Inflammatory macrophage treated with lipopolysaccharide for 1 hour (primary cell): ENCODE measurements around the gene BSPRY.

Experiments
- DNase-seq, 2 donors: peaks; one replicate each; pipeline ENCODE4 v3.0.0-alpha.2; 2020 to 2022

Gene BSPRY

DNA sequence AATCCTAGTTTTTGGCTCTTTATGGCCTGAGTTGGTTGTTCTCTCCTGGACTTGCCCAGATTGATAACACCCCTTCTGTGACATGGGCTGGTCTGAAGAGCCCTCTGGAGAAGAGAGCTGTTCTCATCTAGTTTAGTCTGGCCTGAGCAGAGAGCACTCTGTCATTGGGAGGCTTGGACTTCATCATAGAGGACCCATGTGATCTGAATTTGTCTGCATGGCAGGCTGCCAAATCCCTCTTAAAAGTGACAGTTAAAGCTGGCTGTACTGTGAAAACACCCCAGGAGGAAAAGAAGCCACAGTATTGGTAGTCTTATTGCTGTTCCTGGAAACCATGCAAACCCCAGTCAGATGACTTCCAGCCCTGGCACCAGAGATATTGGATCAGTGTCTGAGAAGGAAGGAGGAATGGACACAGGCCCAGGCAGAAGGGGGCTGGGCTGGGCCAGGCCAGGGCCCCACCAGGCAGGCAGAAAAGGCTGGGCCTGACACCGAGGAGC, 5.6 kb upstream of the BSPRY start:
- DNase-seq: peak in 1 of 2 donors; percentile 31

DNA sequence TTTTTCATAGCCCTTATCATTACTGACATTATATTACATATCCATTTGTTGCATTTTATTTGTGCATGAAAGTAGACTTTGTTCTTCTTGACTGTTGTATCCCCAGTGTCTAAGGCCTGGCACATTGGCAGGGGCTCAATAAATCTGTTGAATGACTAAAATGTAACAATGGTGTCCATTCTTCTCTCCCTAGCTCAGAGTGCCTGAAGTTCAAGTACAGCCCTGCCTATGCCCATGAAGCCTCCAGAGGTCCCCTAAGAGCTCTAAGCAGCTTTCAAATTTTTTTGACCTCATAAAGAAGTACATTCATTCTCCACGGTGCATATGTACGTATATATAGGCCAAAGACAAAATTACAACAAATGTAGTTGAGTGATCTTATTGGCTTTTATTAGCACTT, 4.2 kb upstream of the BSPRY start:
- DNase-seq: no peak

DNA sequence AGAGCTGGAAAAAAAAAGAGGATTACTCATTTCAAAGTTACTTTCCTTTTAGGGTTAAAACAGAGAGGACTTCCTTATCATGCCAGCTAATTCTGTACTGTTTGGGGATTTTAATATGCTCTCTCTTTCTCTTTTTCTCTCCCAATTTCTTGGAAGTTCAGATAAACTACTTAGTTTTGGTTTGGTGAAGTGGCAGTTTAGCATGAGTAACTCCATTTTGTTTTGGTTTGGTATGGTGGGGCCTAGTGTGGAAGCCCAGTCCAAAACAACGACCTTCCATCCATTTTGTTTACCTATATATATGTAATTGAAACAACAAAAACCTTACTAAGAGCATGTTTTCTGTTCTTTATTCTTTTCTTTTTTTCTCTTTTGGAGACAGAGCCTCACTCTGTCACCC, 3.7 kb upstream of the BSPRY start:
- no peak for DNase-seq

DNA sequence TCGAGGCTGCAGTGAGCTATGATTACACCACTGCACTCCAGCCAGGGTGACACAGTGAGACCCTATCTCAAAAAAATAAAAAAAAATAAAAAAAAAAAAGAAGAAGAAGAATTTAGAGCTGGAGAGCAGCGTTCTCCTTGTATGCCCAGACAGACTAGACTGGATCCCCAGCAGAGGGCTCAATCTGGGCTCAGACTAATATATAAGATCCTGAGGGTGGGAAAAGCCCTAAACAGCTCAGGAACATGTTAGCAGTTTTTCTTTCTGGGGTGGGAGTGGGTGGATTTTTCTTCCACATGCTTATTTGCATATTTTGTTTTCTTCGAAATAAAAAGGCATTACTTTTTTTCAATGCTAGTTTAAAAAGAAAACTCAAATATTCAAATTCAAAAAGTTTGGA, 904 bp upstream of the BSPRY start:
- peak in 1 of 2 donors; percentile 37 for DNase-seq

DNA sequence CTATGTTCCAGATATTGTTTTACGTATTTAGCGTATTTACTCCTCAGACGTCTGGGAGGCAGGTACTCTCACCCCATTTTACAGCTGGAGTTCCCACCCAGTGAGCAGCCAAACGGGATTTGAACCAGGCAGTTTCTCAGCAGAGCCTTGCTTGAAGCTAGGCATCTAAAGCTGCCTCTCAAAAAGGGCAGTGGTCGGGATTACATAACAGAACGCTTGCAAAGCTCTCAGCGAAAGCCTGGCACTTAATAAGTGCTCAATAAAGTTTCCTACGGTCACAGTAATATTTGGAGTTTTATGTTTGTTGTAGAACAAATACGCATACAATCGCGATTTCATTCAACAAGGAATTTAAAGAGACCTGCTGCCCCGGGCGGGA, 286 bp upstream of the BSPRY start:
- DNase-seq: no peak

DNA sequence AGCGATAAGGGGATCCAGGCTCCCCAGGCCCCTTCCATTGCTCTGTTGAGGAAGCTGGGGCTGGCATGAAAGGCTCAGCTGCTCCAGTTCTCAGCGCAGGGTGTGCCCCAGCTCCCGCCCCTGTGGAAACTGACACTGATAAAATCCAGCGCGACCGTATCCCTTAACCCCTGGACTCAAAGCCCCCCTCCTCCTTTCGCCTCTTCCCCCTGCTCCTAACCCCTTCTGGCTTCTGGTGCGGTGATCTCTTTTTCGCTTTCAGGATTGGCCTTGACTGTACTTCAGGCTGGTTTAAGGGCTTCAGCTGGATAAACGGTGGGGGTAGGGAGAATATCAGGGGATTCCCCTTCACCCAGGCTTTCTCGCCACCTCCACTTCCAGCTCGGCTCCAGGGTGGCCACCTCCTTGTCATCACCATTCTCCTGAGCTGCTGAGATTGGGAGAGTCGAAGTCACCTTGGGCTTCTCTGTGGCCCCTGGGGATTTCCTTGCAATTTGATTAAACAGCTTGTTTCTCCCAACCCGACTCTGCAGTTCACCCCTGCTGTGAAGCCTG, 843 bp downstream of the BSPRY start:
- DNase-seq: no peak

DNA sequence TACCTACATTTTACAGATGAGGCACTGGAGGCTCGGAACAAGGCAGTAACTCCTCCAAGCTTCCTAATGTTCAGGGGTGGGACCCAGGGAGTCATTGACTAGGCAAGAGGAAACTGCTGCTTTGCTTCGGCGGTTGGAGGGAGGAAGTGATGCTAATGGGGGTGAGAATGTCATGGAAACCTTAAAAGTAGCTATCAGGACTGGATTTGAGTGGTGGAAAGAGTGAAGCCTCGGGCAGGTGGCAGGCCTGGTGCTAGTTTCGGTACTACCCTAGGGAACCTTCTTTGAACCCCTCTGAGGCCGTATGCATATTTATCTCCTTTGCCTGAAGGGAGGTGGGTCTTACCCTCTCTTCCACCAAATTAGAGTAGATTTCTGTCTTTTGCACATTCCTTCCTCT, 1.6 kb downstream of the BSPRY start:
- DNase-seq: peak; percentile 34 to 48

DNA sequence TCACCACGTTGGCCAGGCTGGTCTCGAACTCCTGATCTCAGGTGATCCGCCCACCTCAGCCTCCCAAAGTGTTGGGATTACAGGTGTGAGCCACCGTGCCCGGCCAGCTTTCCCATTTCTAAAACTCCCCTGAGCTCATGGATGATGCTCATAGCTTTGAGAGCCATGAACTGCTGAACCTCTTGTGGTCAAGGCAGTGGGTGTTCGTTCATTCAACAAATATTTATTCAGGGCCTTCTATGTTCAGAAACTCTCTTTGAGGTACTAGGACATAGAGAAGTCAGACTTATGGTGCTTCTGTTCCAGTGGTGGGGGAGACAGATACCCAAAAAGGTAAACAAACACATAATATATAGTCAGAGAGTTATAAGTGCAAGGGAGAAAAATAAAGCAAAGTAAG, 2.7 kb downstream of the BSPRY start:
- DNase-seq: no peak

DNA sequence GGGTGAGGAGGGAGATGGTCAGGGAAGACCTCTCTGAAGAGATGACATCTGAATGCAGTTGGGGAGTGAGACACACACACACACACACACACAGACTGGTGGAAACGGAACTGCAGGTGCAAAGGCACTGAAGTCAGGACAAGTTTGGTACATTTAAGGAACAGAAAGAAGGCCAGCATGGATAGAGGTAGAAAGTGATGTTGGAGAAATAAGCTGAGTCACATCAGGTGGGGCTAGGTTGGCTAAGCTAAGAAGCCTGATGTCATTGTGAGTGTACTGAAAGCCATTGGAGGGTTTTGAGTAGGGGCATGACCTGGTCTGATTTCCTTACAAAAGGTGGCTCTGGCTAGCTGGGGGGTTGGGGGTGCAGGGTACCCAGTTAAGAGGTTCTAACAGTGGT, 3.1 kb downstream of the BSPRY start:
- no peak for DNase-seq

DNA sequence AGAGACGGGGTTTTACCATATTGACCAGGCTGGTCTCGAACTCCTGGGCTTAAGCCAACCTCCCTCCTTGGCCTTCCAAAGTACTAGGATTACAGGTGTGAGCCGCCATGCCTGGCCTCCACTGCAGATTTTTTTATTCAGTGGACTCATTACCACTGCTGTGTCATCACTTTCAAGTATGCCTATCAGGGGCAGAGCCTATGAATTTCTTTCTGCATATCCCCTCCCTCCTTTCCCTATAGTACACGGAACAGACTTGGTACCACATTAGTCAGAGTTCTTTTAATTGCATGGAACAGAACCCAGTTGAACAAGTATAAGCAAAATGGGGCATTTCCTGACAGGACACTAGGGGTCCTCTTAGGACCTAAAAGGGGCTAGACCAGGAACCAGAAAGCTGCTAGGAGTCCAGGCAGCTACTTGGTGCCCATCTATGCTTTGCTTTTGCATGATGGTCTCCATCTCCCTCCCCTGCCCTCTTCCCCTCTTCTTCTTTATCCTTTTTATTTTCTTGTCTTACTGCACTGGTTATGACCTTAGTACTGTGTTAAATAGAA, 5.8 kb downstream of the BSPRY start:
- no peak for DNase-seq

DNA sequence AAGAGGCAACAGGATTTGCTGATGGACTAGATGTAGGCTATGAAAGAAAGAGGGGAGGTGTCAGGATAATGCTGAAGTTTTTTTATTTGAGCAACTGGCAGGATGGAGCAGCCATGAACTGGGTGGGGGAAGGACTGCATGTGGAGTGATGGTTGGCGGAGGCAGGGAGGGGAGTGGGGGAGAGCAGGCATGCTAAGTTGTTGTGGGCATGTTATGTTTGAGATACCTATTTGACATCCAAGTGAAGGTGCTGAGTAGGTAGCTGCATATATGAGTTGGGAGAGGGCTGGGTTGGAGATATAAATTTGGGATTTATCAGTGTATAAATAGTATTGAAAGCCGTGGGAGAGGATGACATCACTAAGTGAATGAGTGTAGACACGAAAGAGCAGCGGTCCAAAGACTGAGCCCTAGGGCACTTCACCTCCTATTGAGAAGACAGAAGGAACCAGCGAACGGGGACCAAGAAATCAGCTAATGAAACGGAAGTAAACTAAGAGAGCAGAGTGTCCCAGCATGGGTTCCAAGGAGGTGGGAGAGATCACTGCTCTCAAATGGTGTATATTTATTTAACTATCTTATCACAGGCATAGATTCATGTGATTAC, 7.4 kb downstream of the BSPRY start:
- no peak for DNase-seq

DNA sequence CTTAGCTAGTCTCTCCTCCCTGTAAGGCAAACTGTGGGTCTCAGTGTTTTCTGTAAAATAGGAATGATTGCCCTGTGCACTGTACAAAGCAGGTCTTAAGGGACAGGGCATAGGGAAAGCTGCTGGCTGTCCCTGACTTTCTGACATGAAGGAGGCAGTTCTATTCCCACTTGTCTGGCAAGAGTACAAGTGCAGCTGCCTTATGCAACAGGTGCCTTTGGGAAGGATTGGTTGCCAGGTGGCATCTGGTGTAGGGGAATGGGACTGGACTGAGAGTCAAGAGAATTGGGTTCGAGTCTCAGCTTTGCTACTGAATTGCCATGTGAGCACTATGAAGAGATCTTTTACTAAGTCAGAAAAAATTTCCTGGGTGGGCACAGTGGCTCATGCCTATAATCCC, 10.0 kb downstream of the BSPRY start:
- no peak for DNase-seq

DNA sequence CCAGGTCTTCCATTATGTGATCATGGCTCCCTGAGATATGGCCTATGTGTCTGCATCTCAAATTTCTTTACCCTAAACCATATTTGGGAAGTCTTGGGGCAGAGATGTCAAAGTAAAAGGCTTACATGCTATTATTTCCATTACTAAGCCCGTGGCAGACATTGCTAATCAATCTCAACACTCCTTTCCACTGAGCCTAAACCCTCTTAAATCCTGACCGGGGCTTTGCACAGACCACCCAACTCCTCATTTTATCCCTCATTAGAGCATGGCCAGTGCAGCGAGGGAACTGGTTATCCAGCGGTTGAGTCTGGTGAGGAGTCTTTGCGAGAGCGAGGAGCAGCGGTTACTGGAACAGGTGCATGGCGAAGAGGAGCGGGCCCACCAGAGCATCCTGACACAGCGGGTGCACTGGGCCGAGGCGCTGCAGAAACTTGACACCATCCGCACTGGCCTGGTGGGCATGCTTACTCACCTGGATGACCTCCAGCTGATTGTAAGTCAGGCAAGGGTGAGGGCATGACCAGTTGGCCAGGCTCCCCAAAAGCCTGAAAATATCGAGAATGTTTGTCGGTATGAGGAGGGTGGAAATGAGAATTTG, 11.0 kb downstream of the BSPRY start:
- DNase-seq: no peak

DNA sequence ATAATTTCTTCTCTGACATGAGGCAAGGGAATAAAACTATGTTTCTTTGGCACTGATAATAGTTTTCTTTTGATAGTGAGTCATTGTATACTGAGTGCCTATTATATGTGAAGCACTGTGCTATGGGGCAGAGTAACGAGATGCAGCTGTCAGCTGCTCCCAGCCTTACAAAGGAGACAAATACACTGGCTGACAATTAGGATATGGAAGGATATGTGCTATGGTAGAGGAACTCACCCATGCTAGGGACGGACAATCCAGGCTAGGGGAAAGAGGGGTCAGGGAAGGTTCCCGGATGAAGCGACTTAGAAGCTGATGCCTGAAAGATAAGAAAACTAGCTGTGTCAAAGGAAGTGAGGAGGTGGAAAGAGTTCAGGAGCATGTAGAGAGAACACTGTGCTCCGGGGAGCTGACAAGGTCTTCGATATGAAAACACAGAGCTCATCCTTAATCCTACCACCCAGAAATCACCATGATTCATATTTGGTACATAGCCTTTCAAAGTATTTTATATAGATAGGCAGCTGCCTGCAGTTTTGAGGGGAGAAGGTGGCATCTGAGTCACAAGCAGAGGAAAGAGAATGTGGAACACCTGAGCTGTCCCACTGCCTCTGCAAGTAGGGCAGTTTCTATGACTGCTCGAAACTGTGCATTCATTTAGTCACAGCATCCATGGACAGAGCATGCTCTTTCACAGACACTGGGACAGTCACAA, 12.1 kb downstream of the BSPRY start:
- DNase-seq: no peak

DNA sequence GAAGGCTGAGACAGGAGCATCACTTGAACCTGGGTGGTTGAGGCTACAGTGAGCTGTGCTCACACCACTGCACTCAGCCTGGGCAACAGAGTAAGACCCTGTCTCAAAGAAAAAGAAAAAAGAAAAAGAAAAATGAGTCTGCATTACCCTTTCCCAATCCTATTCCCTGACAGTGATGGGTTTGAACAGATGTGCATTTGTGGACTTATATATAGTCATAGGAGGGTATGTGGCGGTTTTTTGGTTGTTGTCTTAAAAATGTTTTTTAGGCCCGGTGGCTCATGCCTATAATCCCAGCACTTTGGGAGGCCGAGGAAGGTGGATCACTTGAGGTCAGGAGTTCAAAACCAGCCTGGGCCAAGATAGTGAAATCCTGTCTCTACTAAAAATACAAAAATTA, 14.0 kb downstream of the BSPRY start:
- DNase-seq: no peak

DNA sequence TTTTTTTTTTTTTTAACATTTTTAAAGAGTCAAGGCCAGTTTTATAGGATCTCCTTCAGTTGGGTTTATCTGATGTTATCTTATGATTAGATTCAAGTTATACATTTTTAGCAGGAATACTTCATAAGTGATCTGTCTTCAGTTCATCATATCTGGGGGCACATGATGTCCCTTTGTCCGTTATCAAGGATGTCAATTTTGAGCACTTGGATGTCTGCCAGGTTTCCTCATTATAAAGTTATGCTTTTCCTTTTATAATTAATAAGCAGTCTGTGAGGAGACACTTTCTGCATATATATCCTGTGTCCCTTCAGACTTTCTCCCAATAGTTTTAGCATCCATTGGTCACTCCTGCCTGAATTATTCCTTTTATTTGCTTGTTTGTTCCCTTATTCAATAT, 15.6 kb downstream of the BSPRY start:
- no peak for DNase-seq

DNA sequence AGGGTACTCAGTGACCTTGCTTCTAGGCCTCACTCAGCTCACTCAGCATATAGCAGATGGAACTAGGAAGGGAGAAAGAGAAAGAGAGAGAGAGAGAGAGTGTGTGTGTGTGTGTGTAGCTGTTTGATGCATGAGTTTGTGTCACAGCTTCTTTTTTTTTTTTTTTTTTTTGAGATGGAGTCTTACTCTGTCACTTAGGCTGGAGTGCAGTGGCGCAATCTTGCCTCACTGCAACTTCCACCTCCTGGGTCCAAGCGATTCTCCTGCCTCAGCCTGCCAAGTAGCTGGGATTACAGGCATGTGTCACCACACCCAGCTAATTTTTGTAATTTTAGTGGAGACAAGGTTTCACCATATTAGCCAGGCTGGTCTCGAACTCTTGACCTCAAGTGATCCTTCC, 16.3 kb downstream of the BSPRY start:
- DNase-seq: peak; percentile 26 to 30

DNA sequence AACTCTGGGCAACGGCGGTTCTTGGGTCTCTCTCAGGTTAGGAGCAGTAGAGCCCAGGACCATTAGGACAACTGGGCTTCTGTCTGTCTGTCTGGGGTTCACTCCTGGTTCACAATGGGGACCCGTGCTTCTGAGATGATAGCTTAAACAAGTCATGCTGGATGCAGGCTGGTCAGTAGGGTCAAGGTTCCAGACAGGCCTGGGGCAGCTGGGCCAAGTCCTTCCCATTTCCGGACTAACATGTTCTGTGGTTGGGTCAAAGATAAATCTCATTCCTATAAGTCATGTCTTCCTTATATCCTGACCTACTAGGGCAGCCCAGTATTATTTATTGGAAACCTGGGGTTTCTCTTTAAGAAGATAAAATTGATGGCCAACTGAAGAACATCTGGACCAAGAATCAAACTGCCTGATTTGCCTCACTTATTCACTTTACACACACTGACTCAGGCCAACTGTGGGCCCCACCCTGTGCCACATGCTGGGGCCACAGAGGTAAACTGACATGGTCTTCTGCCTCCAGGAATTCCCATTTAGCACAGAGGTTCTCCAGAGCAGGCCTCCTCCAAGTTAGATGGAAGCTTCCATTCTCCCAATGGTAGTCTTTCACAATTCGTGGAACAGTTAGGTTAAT, 19.1 kb downstream of the BSPRY start:
- no peak for DNase-seq

DNA sequence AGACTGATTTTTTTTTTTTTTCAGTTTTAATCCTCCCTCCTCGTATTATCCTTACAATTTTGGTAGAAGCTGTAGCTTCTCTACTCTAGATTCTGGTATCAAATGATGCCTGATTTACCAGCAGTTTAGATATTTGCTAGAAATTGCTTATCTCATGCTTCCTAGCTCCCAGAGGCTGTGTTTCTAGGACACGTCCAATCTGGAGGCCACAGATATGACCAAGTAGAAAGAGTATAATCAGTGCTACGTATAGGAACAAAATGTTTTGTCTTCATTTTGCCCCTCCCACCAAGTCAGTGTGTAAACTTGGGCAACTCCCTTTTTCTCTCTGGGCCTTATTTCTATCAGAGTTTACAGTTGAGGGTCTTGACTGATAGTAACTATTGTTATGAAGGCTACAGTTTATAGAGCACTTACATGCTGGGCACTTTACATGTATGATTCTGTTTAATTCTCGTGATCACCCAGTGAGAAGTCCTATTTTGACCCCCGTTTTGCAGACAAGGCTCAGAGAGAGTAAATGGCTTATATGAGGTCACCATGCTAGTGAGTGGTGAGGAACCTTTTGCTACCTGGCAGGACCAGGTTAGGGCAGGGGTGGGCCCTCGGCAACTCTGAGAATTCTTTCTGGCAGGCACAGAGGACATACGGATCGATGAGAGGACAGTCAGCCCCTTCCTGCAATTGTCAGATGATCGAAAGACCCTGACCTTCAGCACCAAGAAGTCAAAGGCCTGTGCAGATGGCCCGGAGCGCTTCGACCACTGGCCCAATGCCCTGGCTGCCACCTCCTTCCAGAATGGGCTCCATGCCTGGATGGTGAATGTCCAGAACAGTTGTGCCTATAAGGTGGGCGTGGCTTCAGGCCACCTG, 19.9 kb downstream of the BSPRY start:
- DNase-seq: no peak

DNA sequence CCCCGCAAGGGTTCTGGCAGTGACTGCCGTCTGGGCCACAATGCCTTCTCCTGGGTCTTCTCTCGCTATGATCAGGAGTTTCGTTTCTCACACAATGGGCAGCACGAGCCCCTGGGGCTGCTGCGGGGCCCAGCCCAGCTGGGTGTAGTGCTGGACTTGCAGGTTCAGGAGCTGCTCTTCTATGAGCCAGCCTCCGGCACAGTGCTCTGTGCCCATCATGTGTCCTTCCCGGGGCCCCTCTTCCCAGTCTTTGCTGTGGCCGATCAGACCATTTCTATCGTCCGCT, 20.5 kb downstream of the BSPRY start:
- DNase-seq: no peak

DNA sequence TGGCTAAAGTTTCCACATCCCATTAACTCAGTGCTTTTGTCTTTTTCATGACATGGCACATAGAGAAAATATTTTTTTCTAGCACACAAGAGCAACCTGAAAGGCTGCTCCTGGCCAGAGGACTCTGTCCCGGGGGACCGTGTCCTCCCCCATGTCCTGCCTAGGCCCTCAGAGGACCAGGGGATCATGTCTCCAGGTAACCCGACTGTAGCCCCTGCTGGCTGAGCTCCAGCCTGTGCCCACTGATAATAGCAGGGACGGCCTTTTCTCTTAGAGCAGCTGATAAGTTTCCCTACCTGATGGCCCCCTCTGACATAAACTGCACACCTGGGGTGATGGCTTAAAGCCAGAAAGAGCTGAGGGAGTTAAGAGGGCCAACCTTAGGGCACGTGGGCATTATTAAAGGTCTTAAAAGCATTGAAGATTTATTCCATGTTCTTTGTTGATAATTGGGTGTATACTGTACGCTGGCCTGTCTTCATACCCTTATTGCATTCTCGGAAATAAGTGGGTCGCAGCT, 21.5 kb downstream of the BSPRY start:
- DNase-seq: no peak

DNA sequence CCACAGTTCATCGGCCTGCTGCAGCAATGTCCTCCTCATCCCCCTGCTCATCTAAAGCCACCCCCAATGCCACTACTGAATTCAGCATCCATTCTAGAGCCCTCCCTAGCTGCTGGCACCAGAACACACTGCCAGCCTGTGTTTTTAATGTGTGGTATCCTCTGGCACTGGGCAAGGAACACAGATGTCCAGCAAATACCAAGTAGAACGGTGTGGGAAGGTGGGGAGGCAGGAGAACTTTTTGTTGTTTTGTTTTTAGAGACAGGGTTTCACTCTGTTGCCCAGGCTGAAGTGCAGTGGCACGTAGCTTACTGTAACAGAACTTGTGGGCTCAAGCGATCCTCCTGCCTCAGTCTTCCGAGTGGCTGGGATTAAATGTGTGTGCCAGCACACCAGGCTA, 22.7 kb downstream of the BSPRY start:
- DNase-seq: no peak
